Activated B cell treated with CpG ODN at 0.5 μM for 24 hours (primary cell): ENCODE measurements around the gene RANBP17. TPM values are rescaled to one million over a fixed set of nuclear protein-coding genes. Genes with fewer than 3 reads are reported as not detected.

ENCODE experiments used
- ATAC-seq: fragments of 200-7000 bp; cut with Tn5 transposase; one replicate; pipeline ENCODE4 v1.10.0; 2021; ENCODE audit warnings: low read depth, mild to moderate bottlenecking, moderate library complexity
- CTCF ChIA-PET: fragments of 350-600 bp; sonication (Branson Sonifier 250); formaldehyde crosslinking; loops from one replicate; lab custom pipeline; 2021; ENCODE audit warnings: antibody characterized with exemption; lab: Charles Lee
- POLR2A ChIA-PET: fragments of 350-600 bp; sonication (Branson Sonifier 250); formaldehyde crosslinking; loops from one replicate; lab custom pipeline; 2021; ENCODE audit warnings: antibody characterized with exemption; lab: Charles Lee
- DNase-seq: peaks from one replicate; pipeline ENCODE4 v3.0.0; 2022
- H3K27ac Mint-ChIP-seq: one replicate; pipeline ENCODE4 v1.8.0; 2020; ENCODE audit warnings: mixed read lengths
- H3K27me3 Mint-ChIP-seq: one replicate; pipeline ENCODE4 v1.8.0; 2021; ENCODE audit warnings: mixed read lengths
- H3K36me3 Mint-ChIP-seq: one replicate; pipeline ENCODE4 v1.8.0; 2021; ENCODE audit warnings: low read depth, mixed read lengths
- H3K4me1 Mint-ChIP-seq: one replicate; pipeline ENCODE4 v1.8.0; 2021; ENCODE audit warnings: mixed read lengths
- H3K4me3 Mint-ChIP-seq: one replicate; pipeline ENCODE4 v1.8.0; 2020; ENCODE audit warnings: mild to moderate bottlenecking, mixed read lengths
- H3K9me3 Mint-ChIP-seq: one replicate; pipeline ENCODE4 v1.8.0; 2020; ENCODE audit warnings: mixed read lengths
- intact Hi-C: fragments of 100-400 bp; cut with micrococcal nuclease; formaldehyde crosslinking; loops from one replicate; pipeline ENCODE4 v1.15.1; 2024
- total RNA-seq: library from RNA; stranded (reverse); gene quantifications from 2 replicates; pipeline ENCODE4 v1.2.3, GENCODE V29; 2022
- TF ChIP-seq, protein P1 (sequence below): fragments of 200-600 bp; IDR thresholded peaks from one replicate; pipeline ENCODE4 v1.8.0; 2022; ENCODE audit warnings: antibody characterized with exemption, mild to moderate bottlenecking

Gene RANBP17
- total RNA-seq, 1 donor from 2014 or later, result not detected

DNA sequence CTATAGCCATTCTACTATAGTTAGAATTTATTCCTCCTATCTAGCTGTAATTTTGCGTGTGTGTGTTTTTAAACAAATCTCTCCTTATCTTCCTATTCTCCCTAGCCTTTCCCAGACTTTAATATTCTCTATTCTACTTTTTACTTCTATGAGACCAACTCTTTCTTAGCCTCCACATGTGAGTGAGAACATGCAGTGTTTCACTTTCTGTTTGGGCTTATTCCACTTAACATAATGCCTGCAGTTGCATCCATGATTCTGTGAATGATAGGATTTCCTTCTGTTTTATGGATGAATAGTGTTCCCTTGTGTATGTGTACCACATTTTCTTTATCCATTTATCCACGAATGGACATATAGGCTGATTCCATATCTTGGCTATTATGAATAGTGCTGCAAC, 254.9 kb downstream of the RANBP17 start:
- POLR2A ChIA-PET, result no interaction called here
- ATAC-seq (no peak), DNase-seq (no peak)
- H3K27ac Mint-ChIP-seq, result no peak overlapping the region
- H3K4me3 Mint-ChIP-seq, result no peak overlapping the region
- no peaks in the 10 kb centered on the region for H3K4me1 Mint-ChIP-seq
- TF ChIP-seq, protein P1, sequence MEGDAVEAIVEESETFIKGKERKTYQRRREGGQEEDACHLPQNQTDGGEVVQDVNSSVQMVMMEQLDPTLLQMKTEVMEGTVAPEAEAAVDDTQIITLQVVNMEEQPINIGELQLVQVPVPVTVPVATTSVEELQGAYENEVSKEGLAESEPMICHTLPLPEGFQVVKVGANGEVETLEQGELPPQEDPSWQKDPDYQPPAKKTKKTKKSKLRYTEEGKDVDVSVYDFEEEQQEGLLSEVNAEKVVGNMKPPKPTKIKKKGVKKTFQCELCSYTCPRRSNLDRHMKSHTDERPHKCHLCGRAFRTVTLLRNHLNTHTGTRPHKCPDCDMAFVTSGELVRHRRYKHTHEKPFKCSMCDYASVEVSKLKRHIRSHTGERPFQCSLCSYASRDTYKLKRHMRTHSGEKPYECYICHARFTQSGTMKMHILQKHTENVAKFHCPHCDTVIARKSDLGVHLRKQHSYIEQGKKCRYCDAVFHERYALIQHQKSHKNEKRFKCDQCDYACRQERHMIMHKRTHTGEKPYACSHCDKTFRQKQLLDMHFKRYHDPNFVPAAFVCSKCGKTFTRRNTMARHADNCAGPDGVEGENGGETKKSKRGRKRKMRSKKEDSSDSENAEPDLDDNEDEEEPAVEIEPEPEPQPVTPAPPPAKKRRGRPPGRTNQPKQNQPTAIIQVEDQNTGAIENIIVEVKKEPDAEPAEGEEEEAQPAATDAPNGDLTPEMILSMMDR, result no peak
- H3K27me3 Mint-ChIP-seq, result no peaks in the 10 kb centered on the region
- intact Hi-C loops, result no loop called here
- peaks cover 5% of the 10 kb centered on the region for H3K9me3 Mint-ChIP-seq
- H3K36me3 Mint-ChIP-seq, result no peaks in the 10 kb centered on the region
- CTCF ChIA-PET, result no interaction called here

DNA sequence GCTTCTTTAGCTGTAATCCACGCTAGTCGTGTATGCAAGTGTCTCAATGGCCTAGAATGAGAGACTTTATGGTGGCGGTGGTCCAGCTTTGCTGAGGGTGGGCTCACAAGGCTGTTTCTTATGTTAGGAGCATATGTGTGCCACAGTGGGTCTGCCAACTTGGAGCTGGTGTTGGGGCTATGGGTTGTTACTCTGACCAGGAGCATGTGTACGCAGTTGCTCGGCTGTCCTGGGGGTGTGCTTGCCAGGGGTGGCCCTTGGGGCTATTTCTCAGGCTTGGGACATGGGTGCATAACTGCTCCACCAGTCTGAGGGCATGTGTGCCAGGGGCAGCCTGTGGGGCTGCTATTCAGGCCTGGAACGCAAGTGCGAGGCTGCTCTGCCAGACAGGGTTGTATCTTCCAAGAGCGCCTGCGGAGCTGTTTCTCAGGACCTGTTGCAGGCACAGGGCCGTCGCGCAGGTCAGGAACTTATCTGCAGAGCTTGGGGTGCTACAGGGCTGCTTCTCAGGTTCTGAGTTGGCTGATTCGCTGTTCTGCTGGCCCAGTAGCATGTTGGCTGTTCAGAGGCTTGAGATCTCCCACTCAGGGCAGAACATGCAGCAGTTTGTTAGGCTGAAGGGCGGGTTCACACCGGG, 259.3 kb downstream of the RANBP17 start:
- Mint-ChIP-seq H3K4me1 (no peaks in the 10 kb centered on the region), H3K4me3 (no peak overlapping the region), H3K27me3 (peaks cover 1% of the 10 kb centered on the region), H3K36me3 (no peaks in the 10 kb centered on the region), H3K27ac (no peak overlapping the region), H3K9me3 (peaks cover 5% of the 10 kb centered on the region)
- POLR2A ChIA-PET, result no interaction called here
- no peak for ATAC-seq
- no peak for DNase-seq
- TF ChIP-seq, protein P1, result no peak
- CTCF ChIA-PET, result no interaction called here
- intact Hi-C loops, result no loop called here

DNA sequence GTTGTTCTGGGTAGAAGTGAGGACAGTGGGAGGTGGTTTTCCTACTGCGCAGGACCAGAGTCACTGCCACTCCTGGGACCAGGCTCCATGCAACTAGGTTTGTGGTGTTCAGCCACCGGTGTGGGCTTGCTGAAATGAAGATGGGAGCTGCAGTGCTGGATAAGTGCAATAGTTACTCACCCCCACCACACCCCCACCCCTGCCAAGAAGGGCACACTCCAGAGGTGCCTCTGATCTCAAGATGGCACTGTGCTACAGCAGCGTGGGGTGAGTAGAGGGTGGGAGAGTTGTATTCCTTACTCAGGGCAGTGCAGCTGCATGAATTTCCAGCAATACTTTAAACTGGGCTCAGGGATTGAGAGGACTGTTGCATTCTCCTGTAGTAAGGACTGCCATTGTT, 259.8 kb downstream of the RANBP17 start:
- ChIA-PET POLR2A (no interaction called here), CTCF (no interaction called here)
- H3K27me3 Mint-ChIP-seq, result peaks cover 1% of the 10 kb centered on the region
- intact Hi-C loops, result no loop called here
- H3K36me3 Mint-ChIP-seq, result no peaks in the 10 kb centered on the region
- H3K4me3 Mint-ChIP-seq, result no peak overlapping the region
- DNase-seq (no peak), ATAC-seq (no peak)
- H3K4me1 Mint-ChIP-seq, result no peaks in the 10 kb centered on the region
- TF ChIP-seq, protein P1, result no peak
- no peak overlapping the region for H3K27ac Mint-ChIP-seq
- H3K9me3 Mint-ChIP-seq, result peaks cover 5% of the 10 kb centered on the region

DNA sequence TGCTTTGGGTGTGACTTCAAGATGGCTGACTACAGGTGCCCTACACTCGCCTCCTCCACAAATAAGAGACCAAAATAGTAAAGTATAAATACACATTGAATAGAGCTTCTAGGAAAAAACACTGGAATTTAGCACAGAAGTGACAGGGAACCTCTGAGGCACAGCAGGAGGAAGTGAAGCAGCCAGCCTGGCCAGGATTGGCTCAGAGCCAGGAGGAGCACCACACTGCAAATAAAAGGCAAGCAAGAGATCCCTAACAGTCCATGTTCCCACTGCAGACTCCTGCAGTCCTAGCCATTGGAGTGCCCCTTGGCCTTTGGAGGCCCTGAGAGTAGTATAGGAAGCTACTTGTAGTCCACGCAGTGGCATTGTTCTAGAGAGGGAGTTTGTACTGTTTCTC, 260.6 kb downstream of the RANBP17 start:
- ATAC-seq, result no peak
- TF ChIP-seq, protein P1, result no peak
- peaks cover 1% of the 10 kb centered on the region for H3K27me3 Mint-ChIP-seq
- no peaks in the 10 kb centered on the region for H3K4me1 Mint-ChIP-seq
- H3K27ac Mint-ChIP-seq, result no peak overlapping the region
- ChIA-PET CTCF (no interaction called here), POLR2A (no interaction called here)
- H3K4me3 Mint-ChIP-seq, result no peak overlapping the region
- intact Hi-C loops, result no loop called here
- peaks cover 5% of the 10 kb centered on the region for H3K9me3 Mint-ChIP-seq
- H3K36me3 Mint-ChIP-seq, result no peaks in the 10 kb centered on the region
- DNase-seq, result no peak

DNA sequence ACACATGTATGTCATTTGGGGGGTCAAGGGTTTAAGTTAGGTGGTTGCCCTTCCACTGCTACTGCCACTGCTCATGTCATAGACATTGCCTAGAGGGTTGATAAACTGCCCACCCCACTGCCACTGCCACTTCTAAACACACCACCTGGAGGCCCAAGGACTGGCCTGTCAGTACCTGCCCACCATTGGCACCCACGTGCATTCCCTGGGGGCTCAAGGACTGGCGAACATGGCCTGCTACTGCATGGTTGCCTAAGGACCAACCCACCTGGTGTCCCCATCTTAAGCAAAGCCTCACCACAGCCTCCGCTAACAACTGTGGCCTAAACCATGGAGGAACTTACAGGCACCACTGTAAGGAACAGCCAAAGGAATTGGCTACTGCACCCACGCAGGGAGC, 261.6 kb downstream of the RANBP17 start:
- ChIA-PET CTCF (no interaction called here), POLR2A (no interaction called here)
- H3K4me3 Mint-ChIP-seq, result no peak overlapping the region
- no peaks in the 10 kb centered on the region for H3K4me1 Mint-ChIP-seq
- no peaks in the 10 kb centered on the region for H3K9me3 Mint-ChIP-seq
- TF ChIP-seq, protein P1, result no peak
- H3K27ac Mint-ChIP-seq, result no peak overlapping the region
- peaks cover 1% of the 10 kb centered on the region for H3K27me3 Mint-ChIP-seq
- DNase-seq (no peak), ATAC-seq (no peak)
- H3K36me3 Mint-ChIP-seq, result no peaks in the 10 kb centered on the region
- intact Hi-C loops, result no loop called here
